A549 (cell line): ENCODE measurements around the gene GRIN3A. TPM values are rescaled to one million over a fixed set of nuclear protein-coding genes. Genes with fewer than 3 reads are reported as not detected.

Experiments used
- ATAC-seq, 2 experiments: fragments of 200-7000 bp in 1 of 2; fragments of >200 bp in 1 of 2; cut with Nextera tagmentation in 1 of 2; cut with Tn5 transposase in 1 of 2; 3 replicates each; pipeline versions ENCODE4 v1.8.0 to v1.9.1; 2018 to 2020; ENCODE audit warnings: mild to moderate bottlenecking in 1 of 2, moderate library complexity in 1 of 2
- CTCF ChIA-PET: fragments of 300-600 bp; sonication (Branson Sonifier 250); formaldehyde crosslinking; extraction: SDS; loops from one replicate; lab custom pipeline; 2021; ENCODE audit warnings: antibody characterized with exemption, inconsistent platforms; lab: Yijun Ruan, JAX
- POLR2A ChIA-PET: fragments of 350-600 bp; formaldehyde crosslinking; extraction: SDS; loops from one replicate; lab custom pipeline; 2021; ENCODE audit warnings: antibody characterized with exemption, inconsistent platforms; lab: Yijun Ruan, JAX
- DNase-seq, 2 experiments: peaks; one replicate each; pipeline versions ENCODE4 v3.0.0 to v3.0.0-alpha.2; 2011 to 2016; ENCODE audit warnings: low read depth in 1 of 2, low spot score in 1 of 2
- FAIRE-seq: peaks from 2 replicates; lab custom pipeline; 2011; peaks lifted over from hg19 to GRCh38; lab: Jason Lieb, UNC
- H3K27ac ChIP-seq, 2 experiments: fragments of >200 bp; sonication (Bioruptor Twin); formaldehyde crosslinking; 3 replicates each; pipeline ENCODE4 v1.5.1; 2016 to 2017
- H3K4me1 ChIP-seq: fragments of >200 bp; sonication (Bioruptor Twin); formaldehyde crosslinking; 3 replicates; pipeline ENCODE4 v1.6.1; 2016
- H3K4me2 ChIP-seq: fragments of >200 bp; sonication (Bioruptor Twin); formaldehyde crosslinking; 3 replicates; pipeline ENCODE4 v1.6.1; 2016
- H3K4me3 ChIP-seq: fragments of >200 bp; sonication (Bioruptor Twin); formaldehyde crosslinking; 3 replicates; pipeline ENCODE4 v1.5.1; 2016
- H3K9me3 ChIP-seq: fragments of >200 bp; sonication (Bioruptor Twin); formaldehyde crosslinking; 3 replicates; pipeline ENCODE4 v1.6.1; 2016
- ATOH8 ChIP-seq: fragments of 250-450 bp; sonication (Bioruptor Pico); IDR thresholded peaks from 2 replicates; pipeline ENCODE4 v1.5.0; 2020; ENCODE audit warnings: low read depth, mild to moderate bottlenecking, moderate library complexity
- E2F6 ChIP-seq: IDR thresholded peaks from 2 replicates; pipeline ENCODE4 v1.6.1; 2012; ENCODE audit warnings: low read depth, borderline replicate concordance
- ELK1 ChIP-seq: fragments of 150-350 bp; IDR thresholded peaks from 2 replicates; pipeline ENCODE4 v1.6.1; 2014; ENCODE audit warnings: low read depth, mild to moderate bottlenecking, low read length
- ESRRA ChIP-seq: fragments of 150-350 bp; IDR thresholded peaks from 2 replicates; pipeline ENCODE4 v1.6.1; 2014; ENCODE audit warnings: mild to moderate bottlenecking, low read length, borderline replicate concordance
- FOSB ChIP-seq: fragments of 250-450 bp; sonication (Bioruptor Pico); IDR thresholded peaks from 2 replicates; pipeline ENCODE4 v1.5.0; 2020; ENCODE audit warnings: mild to moderate bottlenecking, moderate library complexity
- FOSL2 ChIP-seq, 2 experiments: fragments of 450-650 bp in 1 of 2; fragments of >200 bp in 1 of 2; sonication (Bioruptor Twin) in 1 of 2; formaldehyde crosslinking; IDR thresholded peaks; 2 replicates each; pipeline versions ENCODE4 v1.5.0 to v1.6.1; 2016 to 2020; ENCODE audit warnings: mild to moderate bottlenecking in 1 of 2, moderate library complexity in 1 of 2
- FOXS1 ChIP-seq: fragments of 250-450 bp; sonication (Bioruptor Pico); IDR thresholded peaks from 2 replicates; pipeline ENCODE4 v1.5.0; 2020; ENCODE audit warnings: mild to moderate bottlenecking, moderate library complexity
- HMGXB4 ChIP-seq: fragments of 250-450 bp; sonication (Bioruptor Pico); IDR thresholded peaks from 2 replicates; pipeline ENCODE4 v1.5.0; 2021; ENCODE audit warnings: mild to moderate bottlenecking, moderate library complexity, borderline replicate concordance
- HOXB13 ChIP-seq: fragments of 250-450 bp; sonication (Bioruptor Pico); IDR thresholded peaks from 2 replicates; pipeline ENCODE4 v1.5.0; 2020; ENCODE audit warnings: low read depth, mild to moderate bottlenecking, moderate library complexity
- KDM1A ChIP-seq: fragments of 200-600 bp; sonication (generic); IDR thresholded peaks from 2 replicates; pipeline ENCODE4 v1.6.1; 2016; ENCODE audit warnings: low read depth, mild to moderate bottlenecking
- KDM5A ChIP-seq: fragments of 200-600 bp; sonication (generic); IDR thresholded peaks from 2 replicates; pipeline ENCODE4 v1.6.1; 2016; ENCODE audit warnings: antibody characterized with exemption, mild to moderate bottlenecking
- MAX ChIP-seq: IDR thresholded peaks from 2 replicates; pipeline ENCODE4 v1.6.1; 2012
- MYC ChIP-seq: IDR thresholded peaks from 2 replicates; pipeline ENCODE4 v1.6.1; 2012; ENCODE audit warnings: mild to moderate bottlenecking, inconsistent platforms, low read length, improper control_type of control experiment, borderline replicate concordance
- NFE2L2 ChIP-seq: fragments of 150-350 bp; conservative IDR thresholded peaks from 2 replicates; pipeline ENCODE4 v1.6.1; 2014; ENCODE audit warnings: low read length
- RAD21 ChIP-seq, 2 experiments: fragments of >200 bp in 1 of 2; sonication (Bioruptor Twin) in 1 of 2; formaldehyde crosslinking in 1 of 2; IDR thresholded peaks in 1 of 2; conservative IDR thresholded peaks in 1 of 2; 2 replicates in 1 of 2; 3 replicates in 1 of 2; pipeline ENCODE4 v1.6.1; 2012 to 2018; ENCODE audit warnings: inconsistent platforms in 1 of 2
- SMC3 ChIP-seq: fragments of >200 bp; sonication (Bioruptor Twin); formaldehyde crosslinking; IDR thresholded peaks from 3 replicates; pipeline ENCODE4 v1.6.1; 2018; ENCODE audit warnings: inconsistent platforms
- TP53 ChIP-seq: fragments of 250-450 bp; sonication (Bioruptor Pico); IDR thresholded peaks from 2 replicates; pipeline ENCODE4 v1.5.0; 2021; ENCODE audit warnings: mild to moderate bottlenecking, moderate library complexity
- ZFP36 ChIP-seq: fragments of 450-650 bp; IDR thresholded peaks from 2 replicates; pipeline ENCODE4 v1.6.1; 2014; ENCODE audit warnings: borderline replicate concordance; ENCODE audit not compliant: partially characterized antibody
- WGBS: methylation state at CpG from one replicate; pipeline ENCODE4 v1.1.6; 2017; ENCODE audit errors: missing lambda C conversion rate; 5-methylcytosine and 5-hydroxymethylcytosine counted together
- polyA plus RNA-seq, 4 experiments: library from polyadenylated mRNA; depleted of rRNA in 3 of 4; stranded (reverse); fragments of >200 nt; fragmentation: RNase III in 1 of 4; extraction: RNeasy Plus Mini Kit Qiagen cat#74134 plus additional on column Dnase treatment in 1 of 4; gene quantifications; 2 replicates in 3 of 4; 3 replicates in 1 of 4; pipeline ENCODE4 v1.2.3, GENCODE V29; 2011 to 2017
- TF ChIP-seq, protein P1 (sequence below): fragments of 450-650 bp; IDR thresholded peaks from 2 replicates; pipeline ENCODE4 v1.6.1; 2014; ENCODE audit warnings: antibody characterized with exemption

The GRIN3A gene
- polyA plus RNA-seq, 2 of the 4 experiments (the other 2 are of a cell fraction): not detected

DNA sequence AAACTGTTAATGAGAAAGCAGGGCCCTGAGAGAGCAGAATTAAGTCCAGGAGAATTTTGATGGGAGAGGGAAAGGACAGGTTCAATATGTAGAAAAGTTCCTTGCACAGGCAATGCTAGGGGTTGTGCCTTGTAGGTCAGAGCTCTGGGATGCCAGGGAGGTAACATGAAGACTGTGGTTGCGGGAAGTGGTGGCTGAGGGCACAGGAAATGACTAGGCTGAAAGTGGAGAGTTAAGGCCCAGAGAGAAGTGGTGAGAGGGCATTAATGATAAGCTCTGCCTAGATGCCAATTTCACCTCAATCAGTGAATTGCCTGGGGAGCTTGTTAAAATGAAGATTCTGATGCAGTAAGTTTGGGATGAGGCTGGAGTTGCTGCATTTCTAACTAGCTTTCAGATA is 112.2 kb downstream of the GRIN3A start:
- Histone ChIP-seq H3K4me1 (no peaks in the 10 kb centered on the region), H3K27ac (no peak overlapping the region), H3K4me2 (no peak overlapping the region), H3K9me3 (no peaks in the 10 kb centered on the region), H3K4me3 (no peak overlapping the region)
- TF ChIP-seq ELK1 (no peak), KDM1A (no peak), ZFP36 (no peak), FOSB (no peak), ATOH8 (CRISPR knock-in tag) (no peak), E2F6 (no peak), SMC3 (no peak)
- FAIRE-seq (no peak), DNase-seq (no peak), ATAC-seq (no peak)
- POLR2A ChIA-PET: no interaction called here
- CTCF ChIA-PET: interaction anchor here (1.0 to 1.5 kb wide), 2 partner anchors 22 to 25 kb away, joined by 3 to 5 read pairs; no protein-coding TSS in a partner anchor
- WGBS: 42% methylated on average over 1 of the region's 1 CpG

GRCh38 chr9:101625876-101626275 is 112.6 kb downstream of the GRIN3A start:
- no peak for ATAC-seq
- POLR2A ChIA-PET: no interaction called here

GRCh38 chr9:101620452-101620851 is 118.0 kb downstream of the GRIN3A start:
- Histone ChIP-seq H3K4me2 (no peak overlapping the region), H3K9me3 (no peaks in the 10 kb centered on the region), H3K27ac (no peak overlapping the region), H3K4me1 (no peaks in the 10 kb centered on the region), H3K4me3 (no peak overlapping the region)
- no peak for FAIRE-seq
- CTCF ChIA-PET: interaction anchor here (0.8 kb wide), 1 partner anchor 232 kb away, joined by 3 read pairs; no protein-coding TSS in a partner anchor
- DNase-seq: no peak
- POLR2A ChIA-PET: no interaction called here
- WGBS: 83% methylated on average over 1 of the region's 1 CpG
- TF ChIP-seq MAX: no peak
- TF ChIP-seq KDM5A: no peak
- TF ChIP-seq FOXS1 (CRISPR knock-in tag): no peak
- no peak for TF ChIP-seq ZFP36
- no peak for ATAC-seq

More at GRCh38 chr9:101625876-101626275, 112.6 kb downstream of the GRIN3A start:
- H3K4me1 ChIP-seq: no peaks in the 10 kb centered on the region
- DNase-seq: no peak
- FAIRE-seq: no peak
- TF ChIP-seq TP53 (no peak), FOSL2 (IDR thresholded peaks at IDR 0.05) (no peak), FOSL2 (CRISPR knock-in tag; IDR thresholded peaks at IDR 0.05) (no peak), NFE2L2 (no peak), RAD21 (conservative IDR thresholded peaks at IDR 0.05 in 1 of 2, IDR thresholded peaks at IDR 0.05 in 1 of 2) (no peak), HMGXB4 (CRISPR knock-in tag) (no peak), MYC (no peak), KDM5A (no peak), ESRRA (no peak), HOXB13 (CRISPR knock-in tag) (no peak)
- TF ChIP-seq, protein P1, sequence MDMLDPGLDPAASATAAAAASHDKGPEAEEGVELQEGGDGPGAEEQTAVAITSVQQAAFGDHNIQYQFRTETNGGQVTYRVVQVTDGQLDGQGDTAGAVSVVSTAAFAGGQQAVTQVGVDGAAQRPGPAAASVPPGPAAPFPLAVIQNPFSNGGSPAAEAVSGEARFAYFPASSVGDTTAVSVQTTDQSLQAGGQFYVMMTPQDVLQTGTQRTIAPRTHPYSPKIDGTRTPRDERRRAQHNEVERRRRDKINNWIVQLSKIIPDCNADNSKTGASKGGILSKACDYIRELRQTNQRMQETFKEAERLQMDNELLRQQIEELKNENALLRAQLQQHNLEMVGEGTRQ: no peak
- CTCF ChIA-PET: interaction anchor here (1.0 to 1.5 kb wide), 2 partner anchors 22 to 24 kb away, joined by 3 to 5 read pairs; no protein-coding TSS in a partner anchor
- WGBS: 28% methylated on average over 2 of the region's 2 CpGs
- H3K4me3 ChIP-seq: no peak overlapping the region
- no peaks in the 10 kb centered on the region for H3K9me3 ChIP-seq
- no peak overlapping the region for H3K27ac ChIP-seq
- no peak overlapping the region for H3K4me2 ChIP-seq
